H9 (cell line): ENCODE data around the gene PTRH1. TPM values are rescaled to one million over a fixed set of nuclear protein-coding genes. Genes with fewer than 3 reads are reported as not detected.

ENCODE experiments used
- DNase-seq: peaks from one replicate; pipeline ENCODE4 v3.0.0-alpha.2; 2017
- H2AFZ ChIP-seq: one replicate; pipeline ENCODE4 v1.6.1; 2013; ENCODE audit warnings: mild to moderate bottlenecking, low read length, control low read depth, moderate library complexity
- H2AK5ac ChIP-seq: 2 replicates; pipeline ENCODE4 v1.6.1; 2013; ENCODE audit warnings: low read length, control low read depth, mixed read lengths; ENCODE audit not compliant: insufficient read length
- H2BK120ac ChIP-seq: one replicate; pipeline ENCODE4 v1.6.1; 2013; ENCODE audit warnings: low read depth, mild to moderate bottlenecking, low read length, control low read depth, inconsistent platforms; ENCODE audit not compliant: poor library complexity, severe bottlenecking
- H2BK12ac ChIP-seq: 2 replicates; pipeline ENCODE4 v1.6.1; 2013; ENCODE audit warnings: low read length, control low read depth, mixed read lengths, low read depth; ENCODE audit not compliant: insufficient read length
- H2BK15ac ChIP-seq: 2 replicates; pipeline ENCODE4 v1.6.1; 2013; ENCODE audit warnings: low read depth, low read length, control low read depth
- H2BK20ac ChIP-seq: one replicate; pipeline ENCODE4 v1.6.1; 2013; ENCODE audit warnings: low read depth, mild to moderate bottlenecking, low read length, control low read depth, inconsistent platforms; ENCODE audit not compliant: poor library complexity, severe bottlenecking
- H2BK5ac ChIP-seq: 2 replicates; pipeline ENCODE4 v1.6.1; 2013; ENCODE audit warnings: low read length, control low read depth, mixed read lengths; ENCODE audit not compliant: insufficient read length
- H3K14ac ChIP-seq: 2 replicates; pipeline ENCODE4 v1.6.1; 2013; ENCODE audit warnings: low read length, control low read depth; ENCODE audit not compliant: insufficient read depth
- H3K18ac ChIP-seq: 2 replicates; pipeline ENCODE4 v1.6.1; 2013; ENCODE audit warnings: low read depth, mild to moderate bottlenecking, mixed read lengths, low read length, control low read depth; ENCODE audit not compliant: insufficient read length
- H3K23ac ChIP-seq: 2 replicates; pipeline ENCODE4 v1.6.1; 2013; ENCODE audit warnings: low read length, control low read depth, mixed read lengths, low read depth; ENCODE audit not compliant: insufficient read length
- H3K23me2 ChIP-seq: 2 replicates; pipeline ENCODE4 v1.6.1; 2013; ENCODE audit warnings: low read depth, mild to moderate bottlenecking, mixed read lengths, low read length, control low read depth; ENCODE audit not compliant: insufficient read length, poor library complexity, severe bottlenecking
- H3K27ac ChIP-seq: 2 replicates; pipeline ENCODE4 v1.5.1; 2013; ENCODE audit warnings: low read length, control low read depth, mixed read lengths, low read depth; ENCODE audit not compliant: insufficient read length
- H3K27me3 ChIP-seq: 2 replicates; pipeline ENCODE4 v1.6.1; 2013; ENCODE audit warnings: low read length, control low read depth, inconsistent platforms; ENCODE audit not compliant: insufficient read depth
- H3K4ac ChIP-seq: 2 replicates; pipeline ENCODE4 v1.6.1; 2013; ENCODE audit warnings: low read depth, mild to moderate bottlenecking, control low read depth, inconsistent platforms, low read length, moderate library complexity
- H3K4me1 ChIP-seq: 2 replicates; pipeline ENCODE4 v1.6.1; 2013; ENCODE audit warnings: low read length, control low read depth, inconsistent platforms; ENCODE audit not compliant: insufficient read depth
- H3K4me2 ChIP-seq: 2 replicates; pipeline ENCODE4 v1.6.1; 2013; ENCODE audit warnings: low read length, control low read depth, mixed read lengths; ENCODE audit not compliant: insufficient read length, insufficient read depth
- H3K56ac ChIP-seq: 2 replicates; pipeline ENCODE4 v1.6.1; 2013; ENCODE audit warnings: low read depth, mild to moderate bottlenecking, mixed read lengths, low read length, control low read depth; ENCODE audit not compliant: insufficient read length
- H3K79me1 ChIP-seq: 2 replicates; pipeline ENCODE4 v1.6.1; 2013; ENCODE audit warnings: low read depth, mild to moderate bottlenecking, moderate library complexity, low read length, control low read depth, inconsistent platforms; ENCODE audit not compliant: insufficient read depth, poor library complexity, severe bottlenecking
- H3K79me2 ChIP-seq: 2 replicates; pipeline ENCODE4 v1.6.1; 2013; ENCODE audit warnings: low read length, control low read depth, inconsistent platforms; ENCODE audit not compliant: insufficient read depth
- H3K9ac ChIP-seq: 2 replicates; pipeline ENCODE4 v1.6.1; 2013; ENCODE audit warnings: low read length, control low read depth, mixed read lengths; ENCODE audit not compliant: insufficient read length; ENCODE audit errors: extremely low read depth
- H3K9me3 ChIP-seq: one replicate; pipeline ENCODE4 v1.6.1; 2013; ENCODE audit warnings: low read depth, low read length, inconsistent platforms; ENCODE audit not compliant: control insufficient read depth
- H3T11ph ChIP-seq: one replicate; pipeline ENCODE4 v1.6.1; 2013; ENCODE audit warnings: mild to moderate bottlenecking, low read length, control low read depth, inconsistent platforms
- H4K20me1 ChIP-seq: one replicate; pipeline ENCODE4 v1.6.1; 2013; ENCODE audit not compliant: control insufficient read depth, insufficient read length, insufficient read depth
- H4K5ac ChIP-seq: 2 replicates; pipeline ENCODE4 v1.6.1; 2013; ENCODE audit warnings: low read depth, mild to moderate bottlenecking, mixed read lengths, low read length, control low read depth; ENCODE audit not compliant: insufficient read length
- H4K8ac ChIP-seq: replicated peaks from 2 replicates; pipeline ENCODE4 v1.6.1; 2013; ENCODE audit warnings: low read length, control low read depth, mixed read lengths, low read depth; ENCODE audit not compliant: insufficient read length
- H4K91ac ChIP-seq: 2 replicates; pipeline ENCODE4 v1.6.1; 2013; ENCODE audit warnings: low read depth, mild to moderate bottlenecking, moderate library complexity, mixed read lengths, low read length, control low read depth; ENCODE audit not compliant: insufficient read length
- H3K27ac Mint-ChIP-seq, 3 experiments: 2 replicates in 2 of 3; 3 replicates in 1 of 3; pipeline ENCODE4 v1.8.0; 2020 to 2021; ENCODE audit warnings: mixed read lengths in 3 of 3, mild to moderate bottlenecking in 1 of 3, moderate library complexity in 1 of 3
- H3K27me3 Mint-ChIP-seq: 2 replicates; pipeline ENCODE4 v1.8.0; 2021; ENCODE audit warnings: low read depth, mild to moderate bottlenecking, moderate library complexity, mixed read lengths
- H3K36me3 Mint-ChIP-seq, 3 experiments: 2 replicates in 2 of 3; 3 replicates in 1 of 3; pipeline ENCODE4 v1.8.0; 2020 to 2021; ENCODE audit warnings: low read depth in 3 of 3, mixed read lengths in 3 of 3; ENCODE audit not compliant: insufficient read depth in 1 of 3
- H3K4me1 Mint-ChIP-seq, 2 experiments: 2 replicates each; pipeline ENCODE4 v1.8.0; 2020; ENCODE audit warnings: mixed read lengths in 2 of 2
- H3K4me3 Mint-ChIP-seq, 2 experiments: 2 replicates in 1 of 2; 3 replicates in 1 of 2; pipeline ENCODE4 v1.8.0; 2020 to 2021; ENCODE audit warnings: mild to moderate bottlenecking in 2 of 2, mixed read lengths in 2 of 2, moderate library complexity in 1 of 2
- H3K9me3 Mint-ChIP-seq, 2 experiments: 2 replicates in 1 of 2; 3 replicates in 1 of 2; pipeline ENCODE4 v1.8.0; 2020; ENCODE audit warnings: mild to moderate bottlenecking in 2 of 2, mixed read lengths in 2 of 2, moderate library complexity in 1 of 2
- whole genome bisulfite sequencing: extraction: QIAGEN DNeasy Blood & Tissue Kit; methylation state at CpG from one replicate; pipeline ENCODE4 v1.1.7; 2013; ENCODE audit warnings: missing lambda C conversion rate, low lambda C conversion rate, mixed read lengths; ENCODE audit not compliant: insufficient read length; ENCODE audit errors: extremely low coverage; 5-methylcytosine and 5-hydroxymethylcytosine counted together
- total RNA-seq: library from RNA; stranded (reverse); gene quantifications from 2 replicates; pipeline ENCODE4 v1.2.1, GENCODE V29; 2021
- TF ChIP-seq, protein P1 (sequence below): fragments of 200-600 bp; sonication (generic); conservative IDR thresholded peaks from 3 replicates; pipeline ENCODE4 v1.8.0; 2021; ENCODE audit warnings: antibody characterized with exemption, mild to moderate bottlenecking

The PTRH1 gene
- total RNA-seq, 1 experiment from 2014 or later = 10.9 TPM

DNA sequence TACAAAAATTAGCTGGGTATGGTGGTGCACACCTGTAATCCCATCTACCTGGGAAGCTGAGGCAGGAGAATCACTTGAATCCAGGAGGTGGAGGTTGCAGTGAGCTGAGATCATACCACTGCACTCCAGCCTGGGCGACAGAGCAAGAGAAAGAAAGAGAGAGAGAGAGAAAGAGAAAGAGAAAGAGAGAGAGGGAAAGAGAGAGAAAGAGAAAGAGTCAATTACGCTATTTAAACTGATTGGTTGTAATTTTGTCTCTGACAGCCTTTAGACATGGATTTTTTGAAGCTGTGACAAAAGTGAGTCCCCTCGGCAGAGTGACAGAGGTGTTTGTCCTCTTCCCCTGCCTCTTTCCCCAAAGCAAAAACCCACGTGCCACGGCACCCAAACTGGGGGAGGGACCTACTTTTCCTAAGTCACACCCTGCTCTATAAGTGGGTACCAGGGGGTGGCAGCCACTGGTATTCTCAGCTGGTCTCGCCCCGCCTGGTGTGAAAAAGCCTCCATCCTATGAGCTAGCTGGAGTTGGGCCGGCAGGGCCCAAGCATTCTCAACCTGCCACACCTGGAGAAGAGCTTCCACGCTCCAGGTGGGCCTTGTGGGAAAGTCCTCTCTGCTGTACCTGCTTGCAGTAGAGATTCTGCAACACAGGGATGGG lies 12.0 kb downstream of the PTRH1 start:
- Histone ChIP-seq H4K8ac (no peak overlapping the region), H3T11ph (no peak overlapping the region), H4K91ac (no peak overlapping the region), H3K23me2 (peaks cover 4% of the 10 kb centered on the region), H4K5ac (no peak overlapping the region), H3K9me3 (no peaks in the 10 kb centered on the region), H3K56ac (no peak overlapping the region), H3K23ac (no peak overlapping the region), H4K20me1 (no peaks in the 10 kb centered on the region), H3K79me2 (no peaks in the 10 kb centered on the region), H3K18ac (no peak overlapping the region), H2BK20ac (no peak overlapping the region), H3K4ac (no peak overlapping the region), H3K4me2 (no peak overlapping the region), H2BK12ac (no peak overlapping the region), H3K27ac (no peak overlapping the region), H2BK120ac (no peak overlapping the region), H2BK15ac (no peak overlapping the region), H2AK5ac (no peak overlapping the region), H3K4me1 (no peaks in the 10 kb centered on the region), H3K9ac (no peak overlapping the region), H3K79me1 (no peaks in the 10 kb centered on the region), H2BK5ac (no peak overlapping the region), H3K27me3 (no peaks in the 10 kb centered on the region), H3K14ac (no peak overlapping the region), H2AFZ (no peak overlapping the region)
- DNase-seq = no peak
- Mint-ChIP-seq H3K36me3 (no peaks in the 10 kb centered on the region), H3K4me3 (no peak overlapping the region), H3K27ac (no peak overlapping the region; a peak in 1 of 7 replicates), H3K27me3 (peaks cover 4% of the 10 kb centered on the region), H3K9me3 (no peaks in the 10 kb centered on the region), H3K4me1 (peaks cover 4 to 24% of the 10 kb centered on the region in 2 experiments)
- TF ChIP-seq, protein P1, sequence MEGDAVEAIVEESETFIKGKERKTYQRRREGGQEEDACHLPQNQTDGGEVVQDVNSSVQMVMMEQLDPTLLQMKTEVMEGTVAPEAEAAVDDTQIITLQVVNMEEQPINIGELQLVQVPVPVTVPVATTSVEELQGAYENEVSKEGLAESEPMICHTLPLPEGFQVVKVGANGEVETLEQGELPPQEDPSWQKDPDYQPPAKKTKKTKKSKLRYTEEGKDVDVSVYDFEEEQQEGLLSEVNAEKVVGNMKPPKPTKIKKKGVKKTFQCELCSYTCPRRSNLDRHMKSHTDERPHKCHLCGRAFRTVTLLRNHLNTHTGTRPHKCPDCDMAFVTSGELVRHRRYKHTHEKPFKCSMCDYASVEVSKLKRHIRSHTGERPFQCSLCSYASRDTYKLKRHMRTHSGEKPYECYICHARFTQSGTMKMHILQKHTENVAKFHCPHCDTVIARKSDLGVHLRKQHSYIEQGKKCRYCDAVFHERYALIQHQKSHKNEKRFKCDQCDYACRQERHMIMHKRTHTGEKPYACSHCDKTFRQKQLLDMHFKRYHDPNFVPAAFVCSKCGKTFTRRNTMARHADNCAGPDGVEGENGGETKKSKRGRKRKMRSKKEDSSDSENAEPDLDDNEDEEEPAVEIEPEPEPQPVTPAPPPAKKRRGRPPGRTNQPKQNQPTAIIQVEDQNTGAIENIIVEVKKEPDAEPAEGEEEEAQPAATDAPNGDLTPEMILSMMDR = no peak
- WGBS = no CpG with 5 or more reads among the region's 9 CpGs
